Kidney epithelial cell (primary cell): ENCODE measurements around the gene SOX6. TPM values are rescaled to one million over a fixed set of nuclear protein-coding genes. Genes with fewer than 3 reads are reported as not detected.
"Not testable (repeated sequence)": the region's sequence is repeated elsewhere in the genome, so short reads cannot be mapped to it uniquely, and the experiment has no call there.

Experiments
- DNase-seq: peaks from one replicate; pipeline ENCODE4 v3.0.0-alpha.2; 2010; ENCODE audit warnings: low read depth
- H3K27me3 ChIP-seq: 2 replicates; pipeline ENCODE4 v1.6.0; 2011; ENCODE audit warnings: low read length; ENCODE audit not compliant: control insufficient read depth, insufficient read depth
- H3K36me3 ChIP-seq: 2 replicates; pipeline ENCODE4 v1.5.1; 2011; ENCODE audit warnings: low read length; ENCODE audit not compliant: control insufficient read depth, insufficient read depth
- H3K4me3 ChIP-seq: 2 replicates; pipeline ENCODE4 v1.5.1; 2011; ENCODE audit warnings: low read depth, mild to moderate bottlenecking, control low read depth, low read length
- total RNA-seq: library from RNA; depleted of rRNA; stranded (reverse); fragments of >200 nt; gene quantifications from 2 replicates; pipeline ENCODE4 v1.2.3, GENCODE V29; 2015
- TF ChIP-seq, protein P1 (sequence below): IDR thresholded peaks from 2 replicates; pipeline ENCODE4 v1.5.1; 2011; ENCODE audit warnings: mild to moderate bottlenecking, moderate library complexity, low read length, control low read depth, inconsistent platforms; ENCODE audit not compliant: insufficient read depth, poor library complexity, severe bottlenecking

The SOX6 gene
- total RNA-seq, 1 donor from 2014 or later, result 2.7 TPM

DNA sequence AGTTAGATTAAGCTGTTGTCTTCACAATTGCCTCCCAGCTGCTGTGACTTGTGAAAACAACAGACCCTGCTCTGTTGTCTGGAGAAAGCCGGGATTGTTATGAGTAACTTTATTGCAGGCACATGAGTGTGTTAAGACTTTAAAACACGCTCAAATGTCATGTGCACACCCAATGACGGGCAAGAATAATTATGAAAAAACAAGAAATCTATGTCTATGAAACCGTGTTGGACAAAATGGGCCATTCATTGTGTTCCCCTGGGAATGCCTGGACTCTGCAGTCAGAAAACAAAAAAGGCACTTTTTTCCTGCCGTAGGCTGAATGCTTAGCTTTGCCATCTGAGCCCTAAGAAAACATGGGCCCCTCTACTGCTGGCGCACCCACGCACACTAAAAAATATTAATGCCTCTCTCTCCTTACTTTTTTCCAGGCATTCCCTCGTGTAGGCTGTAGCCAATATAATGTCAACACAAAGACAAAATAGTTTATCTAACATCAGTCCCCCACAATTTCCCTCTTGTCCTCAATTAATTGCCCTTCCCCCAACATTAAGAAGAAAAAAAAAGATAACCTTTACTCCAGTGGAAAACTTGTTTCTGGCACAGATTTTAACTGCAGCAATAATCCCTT is 207.9 kb downstream of the SOX6 start:
- Histone ChIP-seq H3K36me3 (no peaks in the 10 kb centered on the region), H3K4me3 (no peak overlapping the region), H3K27me3 (no peaks in the 10 kb centered on the region)
- TF ChIP-seq, protein P1, sequence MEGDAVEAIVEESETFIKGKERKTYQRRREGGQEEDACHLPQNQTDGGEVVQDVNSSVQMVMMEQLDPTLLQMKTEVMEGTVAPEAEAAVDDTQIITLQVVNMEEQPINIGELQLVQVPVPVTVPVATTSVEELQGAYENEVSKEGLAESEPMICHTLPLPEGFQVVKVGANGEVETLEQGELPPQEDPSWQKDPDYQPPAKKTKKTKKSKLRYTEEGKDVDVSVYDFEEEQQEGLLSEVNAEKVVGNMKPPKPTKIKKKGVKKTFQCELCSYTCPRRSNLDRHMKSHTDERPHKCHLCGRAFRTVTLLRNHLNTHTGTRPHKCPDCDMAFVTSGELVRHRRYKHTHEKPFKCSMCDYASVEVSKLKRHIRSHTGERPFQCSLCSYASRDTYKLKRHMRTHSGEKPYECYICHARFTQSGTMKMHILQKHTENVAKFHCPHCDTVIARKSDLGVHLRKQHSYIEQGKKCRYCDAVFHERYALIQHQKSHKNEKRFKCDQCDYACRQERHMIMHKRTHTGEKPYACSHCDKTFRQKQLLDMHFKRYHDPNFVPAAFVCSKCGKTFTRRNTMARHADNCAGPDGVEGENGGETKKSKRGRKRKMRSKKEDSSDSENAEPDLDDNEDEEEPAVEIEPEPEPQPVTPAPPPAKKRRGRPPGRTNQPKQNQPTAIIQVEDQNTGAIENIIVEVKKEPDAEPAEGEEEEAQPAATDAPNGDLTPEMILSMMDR, result no peak
- DNase-seq, result no peak

DNA sequence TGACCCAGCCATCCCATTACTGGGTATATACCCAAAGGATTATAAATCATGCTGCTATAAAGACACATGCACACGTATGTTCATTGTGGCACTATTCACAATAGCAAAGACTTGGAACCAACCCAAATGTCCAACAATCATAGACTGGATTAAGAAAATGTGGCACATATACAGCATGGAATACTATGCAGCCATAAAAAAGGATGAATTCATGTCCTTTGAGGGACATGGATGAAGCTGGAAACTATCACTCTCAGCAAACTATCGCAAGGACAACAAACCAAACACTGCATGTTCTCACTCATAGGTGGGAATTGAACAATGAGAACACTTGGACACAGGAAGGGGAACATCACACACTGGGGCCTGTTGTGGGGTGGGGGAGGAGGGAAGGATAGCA is 209.4 kb downstream of the SOX6 start:
- H3K27me3 ChIP-seq, H3K36me3 ChIP-seq, DNase-seq, H3K4me3 ChIP-seq: not testable (repeated sequence)

DNA sequence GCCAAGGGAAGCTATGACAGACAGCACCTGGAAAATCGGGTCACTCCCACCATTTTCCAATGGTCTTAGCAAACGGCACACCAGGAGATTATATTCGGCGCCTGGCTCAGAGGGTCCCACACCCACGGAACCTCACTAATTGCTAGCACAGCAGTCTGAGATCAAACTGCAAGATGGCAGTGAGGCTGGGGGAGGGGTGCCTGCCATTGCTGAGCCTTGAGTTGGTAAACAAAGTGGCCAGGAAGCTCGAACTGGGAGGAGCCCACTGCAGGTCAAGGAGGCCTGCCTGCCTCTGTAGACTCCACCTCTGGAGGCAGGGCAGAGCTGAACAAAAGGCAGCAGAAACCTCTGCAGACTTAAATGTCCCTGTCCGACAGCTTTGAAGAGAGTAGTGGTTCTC is 214.7 kb downstream of the SOX6 start:
- H3K27me3 ChIP-seq, H3K36me3 ChIP-seq, DNase-seq, H3K4me3 ChIP-seq: not testable (repeated sequence)

DNA sequence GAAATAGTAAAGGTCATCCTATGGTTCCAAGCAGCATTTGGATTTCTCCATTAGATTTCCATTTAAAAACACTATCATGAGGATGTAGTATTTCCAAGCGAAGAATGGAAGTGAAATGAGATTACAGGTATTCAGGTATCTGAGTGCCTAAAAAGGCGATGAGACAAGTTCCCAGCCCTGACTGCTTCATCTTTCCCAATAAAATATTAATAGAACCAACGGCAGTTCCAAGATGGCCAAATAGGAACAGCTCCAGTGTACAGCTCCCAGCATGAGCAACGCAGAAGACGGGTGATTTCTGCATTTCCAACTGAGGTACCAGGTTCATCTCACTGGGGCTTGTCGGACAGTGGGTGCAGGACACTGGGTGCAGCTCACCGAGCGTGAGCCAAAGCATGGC is 215.2 kb downstream of the SOX6 start:
- not testable (repeated sequence) for H3K4me3 ChIP-seq, DNase-seq, H3K27me3 ChIP-seq, H3K36me3 ChIP-seq

DNA sequence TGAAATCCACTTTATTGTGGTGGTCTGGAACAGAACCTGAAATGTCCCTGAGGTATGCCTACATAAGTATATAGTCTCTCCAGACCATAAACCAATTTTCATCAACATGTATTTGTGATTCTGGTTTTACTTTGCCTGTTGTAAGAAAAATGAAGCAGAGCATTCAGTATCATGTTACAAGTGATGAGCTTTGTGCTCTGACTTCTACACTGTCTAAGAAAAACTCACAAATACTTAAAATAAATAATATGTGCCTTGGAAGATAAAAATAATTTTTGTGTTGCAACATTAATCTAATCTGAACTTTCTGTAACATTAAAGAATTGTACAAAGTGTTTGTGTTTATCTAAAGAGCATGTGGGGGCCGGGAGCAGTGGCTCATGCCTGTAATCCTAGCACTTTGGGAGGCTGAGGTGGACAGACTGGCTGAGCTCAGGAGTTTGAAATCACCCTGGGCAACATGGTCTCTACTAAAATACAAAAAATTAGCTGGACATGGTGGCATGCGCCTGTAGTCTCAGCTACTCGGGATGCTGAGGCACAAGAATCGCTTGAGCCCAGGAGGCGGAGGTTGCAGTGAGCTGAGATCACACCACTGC is 219.5 kb downstream of the SOX6 start:
- no peak for DNase-seq
- TF ChIP-seq, protein P1, result no peak
- H3K36me3 ChIP-seq, result no peaks in the 10 kb centered on the region
- H3K27me3 ChIP-seq, result no peaks in the 10 kb centered on the region
- H3K4me3 ChIP-seq, result no peak overlapping the region

DNA sequence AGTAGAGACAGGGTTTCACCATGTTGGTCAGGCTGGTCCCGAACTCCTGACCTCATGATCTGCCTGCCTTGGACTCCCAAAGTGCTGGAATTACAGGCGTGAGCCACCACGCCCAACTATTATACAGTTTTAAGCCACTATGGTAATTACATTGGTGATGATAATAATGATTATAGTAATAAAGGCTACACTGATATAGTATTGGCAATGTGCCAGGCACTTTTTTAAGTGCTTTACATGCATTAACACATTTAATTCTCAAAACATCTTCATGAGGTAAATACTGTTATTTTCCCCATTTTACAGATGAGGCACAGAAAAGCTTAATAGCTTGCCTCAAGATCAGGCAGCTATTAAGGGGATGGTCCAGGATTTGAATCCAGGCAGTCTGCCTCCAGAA is 222.5 kb downstream of the SOX6 start:
- Histone ChIP-seq H3K27me3 (no peaks in the 10 kb centered on the region), H3K36me3 (no peaks in the 10 kb centered on the region), H3K4me3 (no peak overlapping the region)
- TF ChIP-seq, protein P1, result no peak
- DNase-seq, result no peak

DNA sequence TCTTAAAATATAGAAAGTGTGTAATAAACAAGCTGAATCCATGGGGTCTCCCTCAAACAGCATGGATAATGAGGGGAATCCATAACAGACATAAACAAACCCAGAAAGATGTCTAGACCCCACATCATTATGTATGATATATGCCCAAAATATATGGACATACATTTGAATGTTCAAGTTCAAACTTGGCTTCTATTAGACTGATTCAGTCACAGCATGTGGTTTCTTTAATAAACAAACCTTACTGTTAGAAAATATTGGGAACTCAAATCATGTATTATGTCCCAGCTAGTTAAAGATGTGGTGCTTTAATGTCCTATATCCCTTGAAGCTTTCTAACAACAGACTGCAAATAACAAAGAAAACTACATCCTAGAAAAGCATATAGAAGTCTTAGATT is 228.6 kb downstream of the SOX6 start:
- no peak for DNase-seq
- Histone ChIP-seq H3K27me3 (no peaks in the 10 kb centered on the region), H3K4me3 (no peak overlapping the region), H3K36me3 (no peaks in the 10 kb centered on the region)
- TF ChIP-seq, protein P1, result no peak
